ENCODE measurements around the gene GNPDA1.

Gene GNPDA1

GRCh38 chr5:141966275-141966962 is 46.4 kb downstream of the GNPDA1 start:
- TF ChIP-seq CTCF (IDR thresholded peaks at IDR 0.05; ENCODE audit: low read depth, low read length), result no peak
- no peak for DNase-seq (ENCODE audit: extremely low read depth, low read depth)

GRCh38 chr5:141965071-141965470 is 47.8 kb downstream of the GNPDA1 start:
- no peak for TF ChIP-seq CTCF (IDR thresholded peaks at IDR 0.05; ENCODE audit: low read depth, low read length)
- no peak for DNase-seq (ENCODE audit: extremely low read depth, low read depth)

GRCh38 chr5:141963701-141964100 is 49.1 kb downstream of the GNPDA1 start:
- no peak for TF ChIP-seq CTCF (IDR thresholded peaks at IDR 0.05; ENCODE audit: low read depth, low read length)
- no peak for DNase-seq (ENCODE audit: extremely low read depth, low read depth)

- no peak for TF ChIP-seq CTCF (IDR thresholded peaks at IDR 0.05; ENCODE audit: low read depth, low read length)
- DNase-seq (ENCODE audit: extremely low read depth, low read depth), result no peak
Measured at GRCh38 chr5:141961466-141961865, 51.4 kb downstream of the GNPDA1 start.

- DNase-seq (ENCODE audit: extremely low read depth, low read depth), result peak; percentile 54
- TF ChIP-seq CTCF (IDR thresholded peaks at IDR 0.05; ENCODE audit: low read depth, low read length), result peak; percentile 89
Measured at GRCh38 chr5:141960449-141961323, 52.1 kb downstream of the GNPDA1 start.

- peak; percentile 37 for TF ChIP-seq CTCF (IDR thresholded peaks at IDR 0.05; ENCODE audit: low read depth, low read length)
- DNase-seq (ENCODE audit: extremely low read depth, low read depth), result no peak
Measured at GRCh38 chr5:141960018-141960417, 52.8 kb downstream of the GNPDA1 start.

- no peak for TF ChIP-seq CTCF (IDR thresholded peaks at IDR 0.05; ENCODE audit: low read depth, low read length)
- no peak for DNase-seq (ENCODE audit: extremely low read depth, low read depth)
Measured at GRCh38 chr5:141958546-141959172, 54.2 kb downstream of the GNPDA1 start.

Measured in AG09319 (cell line).